ENCODE measurements around the gene SLC35F3. TPM values are rescaled to one million over a fixed set of nuclear protein-coding genes. Genes with fewer than 3 reads are reported as not detected.

Gene SLC35F3
- total RNA-seq, 8 experiments from 2014 or later, result 0.46 to 2.1 (median 0.71) TPM; not detected in 3

- Histone ChIP-seq H3K4me3 (no peak overlapping the region), H3K27ac (no peak overlapping the region), H3K4me1 (replicated peaks in 1 of 2) (peaks cover 3 to 7% of the 10 kb centered on the region in 2 donors)
- 32 to 97% (median 81%) methylated on average over 1 to 3 of the region's 3 CpGs for WGBS, 10 experiments
- ATAC-seq (replicated peaks in 6 of 8), result no peak
- in situ Hi-C loops (cut with MboI; ENCODE audit: low pct_unique_long_range_greater_than_20kb in 2 of 9, low sequenced_read_pairs in 9 of 9, unreplicated experiment in 9 of 9), result no loop called here
Observed at GRCh38 chr1:234369033-234369430, 464.6 kb downstream of the SLC35F3 start.

- H3K4me1 ChIP-seq (replicated peaks in 1 of 2), result peaks cover 9 to 14% of the 10 kb centered on the region in 2 donors
- H3K27ac ChIP-seq, result no peak overlapping the region
- ATAC-seq (replicated peaks in 6 of 8), result no peak
- no peak overlapping the region for H3K4me3 ChIP-seq
- WGBS, 10 experiments, result 18 to 94% (median 69%) methylated on average over 1 of the region's 1 CpG
- in situ Hi-C loops (cut with MboI; ENCODE audit: low pct_unique_long_range_greater_than_20kb in 2 of 9, low sequenced_read_pairs in 9 of 9, unreplicated experiment in 9 of 9), result no loop called here
Observed at GRCh38 chr1:234369784-234370183, 465.3 kb downstream of the SLC35F3 start.

- no peak overlapping the region for H3K27ac ChIP-seq
- ATAC-seq (replicated peaks in 6 of 8), result no peak
- 0 to 93% (median 74%) methylated on average over 1 to 2 of the region's 2 CpGs; no CpG with 5 or more reads in 1 of the 10 experiments for WGBS, 10 experiments
- no peak overlapping the region for H3K4me3 ChIP-seq
- in situ Hi-C loops (cut with MboI; ENCODE audit: low pct_unique_long_range_greater_than_20kb in 2 of 9, low sequenced_read_pairs in 9 of 9, unreplicated experiment in 9 of 9), result no loop called here
- H3K4me1 ChIP-seq (replicated peaks in 1 of 2), result peaks cover 11 to 17% of the 10 kb centered on the region in 2 donors
Observed at GRCh38 chr1:234371414-234371813, 466.9 kb downstream of the SLC35F3 start.

DNA sequence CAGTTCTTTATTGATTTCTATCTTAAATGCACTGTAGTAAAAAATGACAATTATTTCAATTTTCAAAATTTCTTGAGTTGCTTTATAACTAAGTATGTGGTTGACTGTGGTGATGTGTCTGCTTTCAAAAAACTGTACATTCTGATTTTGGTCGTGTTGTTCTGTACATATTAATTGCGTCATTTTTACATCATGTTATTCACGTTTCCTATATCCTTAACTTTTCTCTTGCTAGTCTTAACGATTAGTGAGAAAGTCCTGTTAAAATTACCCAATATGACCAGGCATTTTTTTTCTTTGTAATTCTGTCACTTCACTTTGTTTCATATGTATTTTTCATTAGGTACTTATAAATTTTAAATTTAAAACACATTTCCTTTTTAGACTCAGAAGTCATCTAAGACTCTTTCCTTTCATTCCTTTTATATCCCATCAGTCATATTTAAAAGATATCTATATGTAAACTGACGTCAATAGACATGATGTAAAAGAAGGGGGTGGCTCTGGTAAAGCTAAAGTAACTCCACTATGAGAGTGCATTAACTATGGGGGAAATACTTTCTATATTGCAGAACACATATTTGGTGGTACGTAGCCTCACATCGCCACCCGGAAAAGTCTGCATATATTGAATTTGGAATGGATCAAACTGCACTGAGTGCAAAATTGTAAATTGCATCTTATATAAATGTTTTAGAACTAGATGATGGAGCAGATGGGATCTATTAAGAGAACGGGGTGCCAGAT lies 467.7 kb downstream of the SLC35F3 start:
- peak overlapping the region; percentile 65 to 97 (median 80) for H3K4me3 ChIP-seq
- whole genome bisulfite sequencing, 10 experiments, result 18 to 74% (median 55%) methylated on average over 6 to 9 of the region's 9 CpGs
- ATAC-seq (replicated peaks in 6 of 8), result no peak
- H3K4me1 ChIP-seq (replicated peaks in 1 of 2), result peaks cover 11 to 17% of the 10 kb centered on the region in 2 donors
- H3K27ac ChIP-seq, result no peak overlapping the region
- in situ Hi-C loops (cut with MboI; ENCODE audit: low pct_unique_long_range_greater_than_20kb in 2 of 9, low sequenced_read_pairs in 9 of 9, unreplicated experiment in 9 of 9), result no loop called here

DNA sequence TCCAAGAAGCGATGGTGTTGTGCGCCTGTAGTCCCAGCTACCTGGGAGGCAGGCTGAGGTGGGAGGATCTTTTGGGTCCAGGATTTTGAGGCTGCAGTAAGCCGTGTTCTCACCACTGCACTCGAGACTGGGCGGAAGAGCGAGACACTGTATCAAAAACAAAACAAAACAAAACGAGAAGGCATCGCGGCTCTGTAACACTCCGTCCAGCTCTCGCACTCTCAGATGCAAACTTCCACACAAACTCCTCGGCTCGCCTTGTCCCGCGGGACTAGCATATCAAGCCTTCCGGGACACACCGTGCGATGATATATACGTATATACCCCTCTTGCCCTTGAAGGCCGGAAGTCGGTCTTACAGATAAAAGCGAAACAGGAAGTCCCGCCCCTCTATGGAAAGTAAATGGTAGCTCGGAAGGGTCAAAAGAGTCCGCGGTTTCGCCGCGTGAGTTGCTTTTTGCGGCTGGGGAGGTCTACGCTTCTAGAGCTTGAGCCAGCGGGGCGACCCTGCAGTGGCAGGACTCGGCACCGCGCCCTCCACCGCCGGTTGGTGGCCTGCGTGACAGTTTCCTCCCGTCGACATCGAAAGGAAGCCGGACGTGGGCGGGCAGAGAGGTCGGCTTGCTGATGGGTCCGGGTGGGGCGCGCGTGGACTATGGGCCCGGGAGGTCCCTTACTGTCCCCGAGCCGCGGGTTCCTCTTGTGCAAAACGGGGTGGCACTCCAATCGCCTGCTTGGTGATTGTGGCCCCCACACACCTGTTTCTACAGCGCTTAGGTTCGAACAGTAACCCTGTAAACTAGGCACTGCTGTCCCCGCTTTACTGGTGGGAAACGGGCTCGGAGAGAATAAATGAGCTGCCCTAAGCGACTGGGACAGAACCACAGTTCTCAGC lies 468.8 kb downstream of the SLC35F3 start, which contains the start of gene COA6:
Gene COA6 (plus strand): TSS at position 393 of the 895 bp plus-strand sequence. CDS start 11 bp downstream, at position 404.
- 0 to 7% (median 0%) methylated on average over 1 to 52 of the region's 62 CpGs; no CpG with 5 or more reads in 1 of the 10 experiments for WGBS, 10 experiments
- peak within 1 kb of the TSS; percentile 93 to 96 for H3K27ac ChIP-seq
- peak within 1 kb of the TSS; percentile 65 to 97 (median 80) for H3K4me3 ChIP-seq
- in situ Hi-C loops (cut with MboI; ENCODE audit: low pct_unique_long_range_greater_than_20kb in 2 of 9, low sequenced_read_pairs in 9 of 9, unreplicated experiment in 9 of 9), result no loop called here
- peaks cover 11 to 17% of the 10 kb centered on the region in 2 donors for H3K4me1 ChIP-seq (replicated peaks in 1 of 2)
- ATAC-seq (replicated peaks in 6 of 8), result peak; percentile 91 to 94 (median 94)

DNA sequence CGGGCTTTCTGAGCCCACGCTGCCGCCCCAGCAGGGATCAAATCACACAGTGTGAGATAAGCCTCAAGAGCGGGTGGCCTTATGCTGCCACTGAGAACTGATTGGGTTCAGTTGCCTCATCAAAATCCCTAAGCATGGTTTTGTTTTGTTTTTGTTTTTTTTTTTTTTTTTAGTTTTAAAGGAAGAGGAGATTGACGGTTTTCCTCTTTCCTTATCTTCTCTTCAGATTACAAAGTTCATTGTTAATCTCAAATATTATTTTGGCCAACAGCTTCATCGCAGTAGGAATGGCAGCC lies 469.4 kb downstream of the SLC35F3 start:
- peak in 7 of 8 experiments; percentile 22 to 51 (median 49) for ATAC-seq (replicated peaks in 6 of 8)
- in situ Hi-C loops (cut with MboI; ENCODE audit: low pct_unique_long_range_greater_than_20kb in 2 of 9, low sequenced_read_pairs in 9 of 9, unreplicated experiment in 9 of 9), result no loop called here

More for the DNA sequence above, 469.4 kb downstream of the SLC35F3 start:
- H3K4me1 ChIP-seq (replicated peaks in 1 of 2), result peaks cover 11 to 17% of the 10 kb centered on the region in 2 donors
- 0 to 57% (median 12%) methylated on average over 1 to 6 of the region's 6 CpGs for WGBS, 10 experiments
- H3K4me3 ChIP-seq, result peak overlapping the region; percentile 65 to 97 (median 80)
- H3K27ac ChIP-seq, result peak overlapping the region; percentile 93 to 96

Data from motor neuron (in vitro differentiated cells).